GM21786 (cell line): ENCODE results near the gene XPO5.
A peak's percentile ranks its signal among the peaks of the same experiment; 100 is the strongest.
"Not testable (repeated sequence)": the region's sequence is repeated elsewhere in the genome, so short reads cannot be mapped to it uniquely, and the experiment has no call there.

Source experiments
- ATAC-seq: cut with Tn5 transposase; IDR thresholded peaks from one replicate; pipeline ENCODE4 v1.9.1; 2021; ENCODE audit not compliant: unreplicated experiment

The XPO5 gene

DNA sequence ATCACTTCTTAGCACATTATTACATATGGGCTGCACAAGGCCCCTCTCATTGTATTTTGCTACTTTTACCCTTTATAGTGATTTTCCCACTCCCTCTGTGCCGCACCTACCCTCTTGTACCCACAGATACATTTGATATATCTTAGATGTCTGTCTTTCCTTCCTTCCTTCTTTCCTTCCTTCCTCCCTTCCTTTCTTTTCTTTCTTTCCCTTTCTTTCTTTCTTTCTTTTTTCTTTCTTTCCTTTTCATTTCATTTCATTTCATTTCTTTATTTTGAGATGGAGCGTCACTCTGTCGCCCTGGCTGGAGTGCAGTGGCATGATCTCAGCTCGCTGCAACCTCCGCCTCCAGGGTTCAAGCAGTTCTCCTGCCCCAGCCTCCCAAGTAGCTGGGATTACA lies 12.4 kb upstream of the XPO5 start:
- ATAC-seq = no peak

- ATAC-seq = no peak
Measured at GRCh38 chr6:43584892-43585570, 9.2 kb upstream of the XPO5 start.

- ATAC-seq = no peak
Measured at GRCh38 chr6:43582911-43583310, 7.1 kb upstream of the XPO5 start.

DNA sequence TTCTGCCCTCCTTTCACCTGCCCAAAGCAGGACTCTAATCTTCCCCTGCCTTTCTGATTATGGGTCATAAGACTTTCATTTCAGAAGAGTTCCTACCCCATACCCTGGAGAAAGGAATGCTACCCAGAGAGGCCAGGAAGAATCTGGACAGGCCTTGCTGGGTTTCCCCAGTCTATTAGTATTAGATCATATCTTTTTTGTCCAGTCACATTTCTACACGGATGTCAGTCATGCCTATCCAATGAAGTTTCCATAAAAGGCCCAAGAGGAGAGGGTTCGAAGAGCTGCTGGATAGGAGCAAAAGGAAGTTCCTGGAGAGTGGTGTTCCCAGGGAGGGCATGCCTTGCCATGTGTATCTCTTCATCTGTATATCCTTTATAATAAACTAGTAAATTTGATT lies 3.3 kb upstream of the XPO5 start:
- no peak for ATAC-seq

DNA sequence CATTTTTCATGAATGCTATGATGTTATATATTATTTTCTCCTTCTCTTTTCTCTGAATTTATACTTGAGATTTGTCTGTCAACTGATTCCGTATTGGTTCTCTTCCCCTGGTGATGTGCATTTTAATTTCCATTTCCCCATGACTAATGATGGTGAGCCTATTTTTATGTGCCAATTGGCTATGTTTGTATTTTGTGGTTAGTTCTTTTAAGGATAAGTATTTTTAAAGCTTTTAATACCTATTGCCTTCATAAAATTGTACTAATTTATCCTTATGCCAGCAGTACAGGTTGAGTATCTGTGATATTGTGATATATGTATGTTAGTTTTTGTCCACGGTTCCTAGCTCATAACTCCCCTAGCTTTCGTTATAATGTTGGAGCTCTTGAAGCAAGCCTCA lies 2.9 kb upstream of the XPO5 start:
- no peak for ATAC-seq

- peak; percentile 18 for ATAC-seq
Measured at GRCh38 chr6:43575105-43575771, 600 bp downstream of the XPO5 start.

- no peak for ATAC-seq
Measured at GRCh38 chr6:43572015-43572414, 3.8 kb downstream of the XPO5 start.

- no peak for ATAC-seq
Measured at GRCh38 chr6:43570876-43571441, 4.9 kb downstream of the XPO5 start.

- no peak for ATAC-seq
Measured at GRCh38 chr6:43559328-43559727, 16.5 kb downstream of the XPO5 start.

- ATAC-seq = not testable (repeated sequence)
Measured at GRCh38 chr6:43557620-43558019, 18.2 kb downstream of the XPO5 start.

GRCh38 chr6:43547222-43547621 lies 28.6 kb downstream of the XPO5 start:
- ATAC-seq = no peak

DNA sequence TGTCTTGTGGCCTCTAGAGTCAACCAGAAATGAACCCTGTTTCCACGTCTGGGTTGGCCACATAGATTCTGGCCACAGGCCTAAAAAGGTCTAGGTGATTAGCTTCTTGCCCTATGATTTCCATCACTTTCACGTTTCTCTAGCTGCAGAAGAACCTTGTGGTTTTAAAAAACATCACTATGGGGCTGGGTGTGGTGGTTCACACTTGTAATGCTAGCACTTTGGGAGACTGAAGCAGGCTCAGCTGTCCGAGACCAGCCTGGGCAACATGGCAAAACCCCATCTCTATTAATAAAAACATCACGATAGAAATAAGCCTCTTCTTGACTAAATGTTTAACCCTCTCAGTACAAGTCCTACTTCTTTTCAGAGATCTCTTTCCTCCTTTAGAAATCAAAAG lies 31.4 kb downstream of the XPO5 start:
- no peak for ATAC-seq

GRCh38 chr6:43541774-43542471 lies 33.9 kb downstream of the XPO5 start:
- no peak for ATAC-seq

- ATAC-seq = no peak
Measured at GRCh38 chr6:43540507-43540906, 35.3 kb downstream of the XPO5 start.

- not testable (repeated sequence) for ATAC-seq
Measured at GRCh38 chr6:43539409-43539808, 36.4 kb downstream of the XPO5 start.

DNA sequence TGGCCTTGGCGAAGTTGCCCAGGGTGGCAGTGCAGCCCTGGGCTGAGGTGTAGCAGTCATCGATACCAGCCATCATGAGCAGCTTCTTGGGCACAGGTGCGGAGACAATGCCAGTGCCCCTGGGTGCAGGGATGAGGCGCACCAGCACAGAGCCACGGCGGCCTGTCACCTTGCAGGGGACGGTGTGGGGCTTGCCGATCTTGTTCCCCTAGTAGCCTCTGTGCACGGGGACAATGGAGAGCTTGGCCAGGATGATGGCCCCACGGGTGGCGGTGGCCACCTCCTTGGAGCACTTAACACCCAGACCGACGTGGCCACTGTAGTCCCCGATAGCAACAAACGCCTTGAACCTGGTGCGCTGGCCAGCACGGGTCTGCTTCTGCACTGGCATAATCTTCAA lies 36.9 kb downstream of the XPO5 start:
- not testable (repeated sequence) for ATAC-seq

DNA sequence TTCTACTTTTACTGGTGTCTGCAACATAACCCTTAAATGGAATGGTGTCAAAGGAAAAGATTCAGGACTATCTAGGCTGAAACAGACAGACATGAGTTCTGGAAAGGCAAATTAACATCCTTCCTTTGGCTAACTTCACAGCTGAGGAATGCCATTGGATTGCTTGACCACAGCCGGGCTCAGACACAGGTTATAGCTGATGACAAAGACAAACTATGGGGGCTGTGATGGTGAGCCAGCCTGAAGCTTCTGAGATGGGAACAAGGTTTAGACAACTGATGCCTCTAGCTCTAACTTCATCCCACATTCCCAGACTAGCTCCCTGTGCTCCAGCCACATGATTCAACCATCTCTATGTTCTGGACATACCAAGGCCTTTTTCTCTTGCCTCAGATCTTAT lies 43.6 kb downstream of the XPO5 start:
- no peak for ATAC-seq

- no peak for ATAC-seq
Measured at GRCh38 chr6:43524483-43524961, 51.3 kb downstream of the XPO5 start.

DNA sequence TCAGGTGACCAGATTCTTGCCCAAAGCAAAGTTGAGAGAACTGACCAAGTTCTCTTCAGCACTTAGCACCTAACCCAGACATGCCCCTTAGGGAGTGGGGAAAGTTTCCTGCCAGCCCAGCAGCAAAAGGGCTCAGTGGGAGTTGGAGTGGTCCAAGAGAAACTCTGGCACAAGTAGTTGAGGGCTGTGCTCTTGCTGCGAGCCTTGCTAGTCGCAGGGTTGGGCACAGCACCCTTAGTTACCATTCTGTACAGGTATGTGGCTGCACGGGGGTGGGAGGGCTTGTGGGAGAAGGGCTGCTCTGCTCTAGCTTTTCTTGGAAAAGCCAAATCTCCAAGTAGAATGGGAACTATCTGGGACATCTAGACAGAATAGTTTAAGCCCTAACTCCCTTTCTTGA lies 52.6 kb downstream of the XPO5 start:
- no peak for ATAC-seq

DNA sequence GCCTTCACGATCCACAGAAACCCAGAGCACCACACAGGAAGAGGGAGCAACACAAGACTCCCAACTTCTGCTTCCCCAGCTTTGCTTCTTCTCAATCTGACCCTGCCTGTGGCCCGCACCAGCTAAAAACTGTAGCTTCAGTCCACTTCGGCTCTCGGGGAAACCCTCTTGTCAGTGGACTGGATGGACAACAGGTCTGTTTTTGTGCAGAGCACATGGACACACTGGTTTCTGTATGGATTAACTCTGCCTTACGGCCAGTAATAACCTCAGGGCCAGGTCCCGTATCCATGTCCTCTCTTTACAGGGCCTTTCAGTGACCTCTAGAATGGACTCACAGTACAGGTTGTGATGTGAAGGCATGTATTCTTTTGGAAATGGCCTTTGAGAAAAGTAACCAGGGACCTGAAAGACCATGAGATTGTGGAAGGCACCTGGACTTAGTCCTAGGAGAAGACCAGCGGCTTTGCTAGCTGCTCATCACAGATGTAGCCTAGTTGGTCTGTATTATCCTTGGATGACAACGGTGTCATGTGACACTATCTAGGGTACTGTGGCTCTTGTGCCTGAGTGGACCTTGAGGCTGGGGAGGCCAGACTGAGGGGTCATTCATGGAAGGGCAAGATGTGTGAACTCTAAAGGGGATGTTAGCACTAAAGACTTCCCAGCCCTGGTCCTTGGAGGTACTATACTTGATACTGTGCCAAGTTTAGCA lies 53.1 kb downstream of the XPO5 start:
- no peak for ATAC-seq

- no peak for ATAC-seq
Measured at GRCh38 chr6:43521836-43522235, 54.0 kb downstream of the XPO5 start.
